NCI-H1930 (cell line): ENCODE data around the gene OR52E2.

Experiments
- DNase-seq, 2 experiments: peaks; one replicate each; lab custom pipeline; 2025; lab: John Stamatoyannopoulos, UW

Gene OR52E2

DNA sequence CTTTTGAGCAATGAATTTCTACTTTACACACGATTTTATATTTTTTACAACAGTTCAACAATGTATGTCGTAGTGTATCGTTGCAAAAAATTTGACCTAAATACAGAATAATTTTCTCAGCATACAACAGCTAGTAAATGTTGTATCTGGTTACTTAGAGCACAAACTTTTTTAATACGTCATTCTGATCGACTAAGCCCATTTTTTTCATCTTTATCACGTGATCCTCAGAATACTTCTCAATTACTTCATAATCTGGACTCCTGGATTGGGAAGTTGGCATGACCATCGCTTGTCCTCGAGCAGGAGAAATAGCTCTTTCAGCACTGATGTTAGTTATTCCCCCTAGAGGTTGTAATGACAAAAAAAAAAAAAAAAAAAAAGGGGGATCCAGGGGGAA, 48.2 kb downstream of the OR52E2 start:
- no peak for DNase-seq
